SK-N-MC (cell line): ENCODE measurements around the gene MTG2.

Source experiments
- EZH2 ChIP-seq: fragments of 200-600 bp; sonication (generic); IDR thresholded peaks from one replicate; pipeline ENCODE4 v1.6.1; 2017; ENCODE audit warnings: antibody characterized with exemption
- FOXP2 ChIP-seq: optimal IDR thresholded peaks from 2 replicates; pipeline ENCODE3; 2011; ENCODE audit warnings: mild to moderate bottlenecking, moderate library complexity; ENCODE audit not compliant: insufficient read depth; ENCODE audit errors: extremely low read length, control extremely low read depth
- POLR2AphosphoS5 ChIP-seq: IDR thresholded peaks from 2 replicates; pipeline ENCODE4 v1.6.1; 2012; ENCODE audit warnings: mild to moderate bottlenecking, low read depth, low read length, borderline replicate concordance

DNA sequence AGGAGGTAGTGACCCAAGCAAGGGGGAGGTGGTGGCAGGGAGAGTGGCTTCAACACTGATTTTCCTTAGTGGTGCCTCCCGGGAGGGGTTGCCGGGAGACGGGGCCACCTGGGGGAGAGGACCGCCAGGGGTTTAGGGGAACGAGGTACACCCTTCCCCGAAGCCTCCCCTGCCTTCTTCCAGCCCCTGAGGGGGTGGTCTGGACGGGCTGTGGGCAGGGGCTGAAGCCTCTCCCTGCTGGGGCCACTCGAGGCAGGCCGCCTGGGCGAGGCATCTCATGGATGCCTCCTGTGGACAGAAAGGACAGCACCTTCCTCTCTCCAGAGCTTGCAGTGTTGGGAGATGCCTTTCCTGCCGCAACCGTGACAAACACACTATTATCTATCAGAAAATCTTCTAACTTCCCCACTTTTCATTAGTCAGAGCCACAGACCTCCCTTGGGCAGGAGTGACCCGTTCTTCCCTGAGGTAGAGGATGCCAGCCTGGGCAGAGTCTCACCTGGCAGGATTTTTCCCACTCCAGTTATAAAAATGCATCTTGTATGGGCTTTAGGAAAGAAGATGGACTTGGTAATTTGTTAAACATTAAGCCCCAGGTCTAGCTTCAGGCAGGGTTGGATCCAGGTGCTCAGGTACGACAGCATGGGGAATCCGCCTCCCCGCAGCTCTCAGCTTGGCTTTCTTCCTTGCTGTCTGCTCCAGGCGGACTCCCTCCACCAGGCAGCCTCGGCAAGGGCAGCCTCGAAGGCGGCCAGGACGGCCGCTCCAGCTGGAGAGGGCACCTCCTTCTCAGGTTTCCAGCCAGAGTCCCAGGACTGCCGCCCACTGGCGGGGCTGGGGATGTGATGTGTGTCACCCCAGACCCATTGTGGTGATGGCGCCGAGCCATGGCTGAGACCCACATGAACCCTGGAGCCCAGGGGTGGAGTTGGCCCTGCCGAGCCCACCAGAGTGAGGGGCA is 26.2 kb downstream of the MTG2 start:
- TF ChIP-seq EZH2 (no peak), POLR2AphosphoS5 (no peak), FOXP2 (no peak)
